BE2C (cell line): ENCODE results near the gene STIP1.
A peak's percentile ranks its signal among the peaks of the same experiment; 100 is the strongest.

Source experiments
- DNase-seq: peaks from one replicate; pipeline ENCODE4 v3.0.0-alpha.2; 2020
- H3K27me3 ChIP-seq: fragments of 250-450 bp; sonication (Bioruptor Pico); 2 replicates; pipeline ENCODE4 v1.5.1; 2020; ENCODE audit warnings: mild to moderate bottlenecking
- H3K36me3 ChIP-seq: fragments of 250-450 bp; sonication (Bioruptor Pico); 2 replicates; pipeline ENCODE4 v1.5.1; 2020; ENCODE audit warnings: mild to moderate bottlenecking
- H3K4me1 ChIP-seq: fragments of 250-450 bp; sonication (Bioruptor Pico); 2 replicates; pipeline ENCODE4 v1.5.1; 2020
- H3K4me3 ChIP-seq: 2 replicates; pipeline ENCODE4 v1.5.1; 2011; ENCODE audit warnings: low read depth, low read length
- H3K9me3 ChIP-seq: fragments of 250-450 bp; sonication (Bioruptor Pico); 2 replicates; pipeline ENCODE4 v1.5.1; 2020
- CTCF ChIP-seq: IDR thresholded peaks from 2 replicates; pipeline ENCODE4 v1.5.1; 2012; ENCODE audit warnings: mild to moderate bottlenecking, low read depth, low read length

Gene STIP1

GRCh38 chr11:64165481-64165841 lies 20.5 kb upstream of the STIP1 start:
- Histone ChIP-seq H3K4me1 (no peaks in the 10 kb centered on the region), H3K36me3 (no peaks in the 10 kb centered on the region), H3K27me3 (no peaks in the 10 kb centered on the region), H3K4me3 (peak overlapping the region; percentile 66), H3K9me3 (no peaks in the 10 kb centered on the region)
- no peak for TF ChIP-seq CTCF
- peak; percentile 40 for DNase-seq

GRCh38 chr11:64165842-64166635 lies 19.9 kb upstream of the STIP1 start, which contains the start of gene MACROD1:
MACROD1 (minus strand) TSS chr11:64166113; CDS start chr11:64165994, 119 bp downstream.
- peak within 1 kb of the TSS; percentile 66 for H3K4me3 ChIP-seq
- TF ChIP-seq CTCF = no peak
- no peaks in the 10 kb centered on the region for H3K9me3 ChIP-seq
- peak; percentile 88 for DNase-seq
- H3K36me3 ChIP-seq = no peaks in the 10 kb centered on the region
- no peaks in the 10 kb centered on the region for H3K27me3 ChIP-seq
- H3K4me1 ChIP-seq = no peaks in the 10 kb centered on the region

- DNase-seq = no peak
- no peaks in the 10 kb centered on the region for H3K9me3 ChIP-seq
- H3K36me3 ChIP-seq = no peaks in the 10 kb centered on the region
- no peaks in the 10 kb centered on the region for H3K4me1 ChIP-seq
- no peak overlapping the region for H3K4me3 ChIP-seq
- H3K27me3 ChIP-seq = no peaks in the 10 kb centered on the region
- no peak for TF ChIP-seq CTCF
Measured at GRCh38 chr11:64170419-64170818, 15.6 kb upstream of the STIP1 start.

- no peak for TF ChIP-seq CTCF
- H3K27me3 ChIP-seq = no peaks in the 10 kb centered on the region
- DNase-seq = no peak
- H3K4me1 ChIP-seq = no peaks in the 10 kb centered on the region
- H3K9me3 ChIP-seq = no peaks in the 10 kb centered on the region
- H3K36me3 ChIP-seq = no peaks in the 10 kb centered on the region
- no peak overlapping the region for H3K4me3 ChIP-seq
Measured at GRCh38 chr11:64173616-64174355, 12.2 kb upstream of the STIP1 start.

GRCh38 chr11:64176751-64177150 lies 9.2 kb upstream of the STIP1 start:
- Histone ChIP-seq H3K27me3 (no peaks in the 10 kb centered on the region), H3K4me3 (no peak overlapping the region), H3K36me3 (no peaks in the 10 kb centered on the region), H3K9me3 (no peaks in the 10 kb centered on the region), H3K4me1 (no peaks in the 10 kb centered on the region; the same call in 1 of the 2 replicates)
- TF ChIP-seq CTCF = no peak
- no peak for DNase-seq

GRCh38 chr11:64178203-64178602 lies 7.8 kb upstream of the STIP1 start:
- no peaks in the 10 kb centered on the region for H3K27me3 ChIP-seq
- no peak overlapping the region for H3K4me3 ChIP-seq
- H3K4me1 ChIP-seq = no peaks in the 10 kb centered on the region; the same call in 1 of the 2 replicates
- TF ChIP-seq CTCF = no peak
- no peaks in the 10 kb centered on the region for H3K36me3 ChIP-seq
- no peak for DNase-seq
- H3K9me3 ChIP-seq = no peaks in the 10 kb centered on the region
